HCEC 1CT (cell line): ENCODE measurements around the gene EPN2.
"Not testable (repeated sequence)": the region's sequence is repeated elsewhere in the genome, so short reads cannot be mapped to it uniquely, and the experiment has no call there.

ENCODE experiments used
- DNase-seq: peaks from one replicate; pipeline ENCODE4 v3.0.0-alpha.2; 2017

Gene EPN2

GRCh38 chr17:19346351-19347255 lies 109.4 kb downstream of the EPN2 start:
- DNase-seq = peak; percentile 68

DNA sequence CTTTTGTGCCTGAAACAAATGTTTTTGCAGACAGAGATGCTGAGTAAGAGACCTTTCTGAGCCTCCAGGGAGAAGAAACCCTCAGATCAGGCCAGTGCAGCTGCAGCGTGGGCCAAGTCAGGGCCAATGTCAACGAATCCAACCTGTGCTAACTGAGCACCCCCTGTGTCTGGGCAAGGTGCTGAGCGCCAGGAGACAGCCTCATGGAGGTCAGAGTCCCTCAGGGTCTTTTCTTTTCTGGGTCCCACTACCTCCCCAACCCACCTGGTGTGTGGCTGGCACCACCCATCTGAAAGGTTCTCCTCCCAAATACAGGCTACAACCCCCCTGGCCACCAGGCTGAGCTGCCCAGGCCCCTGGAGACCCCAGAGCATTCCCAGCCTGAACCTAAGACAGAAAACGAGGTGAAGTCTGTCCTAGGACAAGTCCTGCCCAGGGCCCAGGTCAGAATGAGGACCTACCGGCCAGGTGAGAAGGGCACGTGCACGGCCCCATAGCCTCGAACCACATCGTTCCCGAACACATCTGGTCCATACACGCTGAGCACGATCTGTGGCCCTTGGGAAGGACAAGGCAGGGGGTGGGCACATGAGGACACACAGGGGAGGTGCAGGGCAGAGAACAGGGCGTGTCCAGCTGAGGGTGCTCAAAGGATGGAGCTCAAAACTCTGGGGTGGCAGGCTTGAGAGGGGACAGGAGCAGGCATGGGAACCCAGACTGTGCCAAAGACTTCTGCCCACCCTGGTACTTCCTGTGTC lies 110.3 kb downstream of the EPN2 start:
- DNase-seq = no peak

GRCh38 chr17:19348081-19348650 lies 111.0 kb downstream of the EPN2 start:
- DNase-seq = no peak

DNA sequence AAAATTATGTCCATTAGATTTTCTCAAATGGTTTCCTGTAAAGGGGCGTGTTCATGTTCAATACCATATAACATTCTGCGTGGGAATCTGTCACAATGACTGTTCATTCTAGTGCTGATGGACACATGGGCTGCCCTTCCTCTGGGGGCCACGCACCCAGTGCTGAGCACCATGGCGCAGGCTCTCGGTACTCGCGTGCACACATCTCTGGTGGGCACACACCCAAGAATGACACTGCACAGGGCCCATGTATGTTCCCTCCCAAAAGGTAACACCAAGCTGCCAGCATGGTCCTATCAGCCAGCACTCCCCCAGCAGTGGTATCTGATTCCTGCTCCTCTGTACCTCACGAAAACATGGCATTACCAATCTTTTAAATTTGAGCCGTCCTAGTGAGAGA lies 111.6 kb downstream of the EPN2 start:
- no peak for DNase-seq

GRCh38 chr17:19353401-19353800 lies 116.2 kb downstream of the EPN2 start:
- DNase-seq = not testable (repeated sequence)

- no peak for DNase-seq
These were observed 117.6 kb downstream of the EPN2 start for GRCh38 chr17:19354748-19355147.

- DNase-seq = no peak
These were observed 120.2 kb downstream of the EPN2 start for GRCh38 chr17:19357351-19357750.

GRCh38 chr17:19357761-19358160 lies 120.6 kb downstream of the EPN2 start:
- DNase-seq = no peak

GRCh38 chr17:19359151-19359550 lies 122.0 kb downstream of the EPN2 start:
- no peak for DNase-seq

GRCh38 chr17:19359856-19360255 lies 122.7 kb downstream of the EPN2 start:
- no peak for DNase-seq

- no peak for DNase-seq
These were observed 123.6 kb downstream of the EPN2 start for GRCh38 chr17:19360772-19361171.

- no peak for DNase-seq
These were observed 124.2 kb downstream of the EPN2 start for GRCh38 chr17:19361326-19361725.

DNA sequence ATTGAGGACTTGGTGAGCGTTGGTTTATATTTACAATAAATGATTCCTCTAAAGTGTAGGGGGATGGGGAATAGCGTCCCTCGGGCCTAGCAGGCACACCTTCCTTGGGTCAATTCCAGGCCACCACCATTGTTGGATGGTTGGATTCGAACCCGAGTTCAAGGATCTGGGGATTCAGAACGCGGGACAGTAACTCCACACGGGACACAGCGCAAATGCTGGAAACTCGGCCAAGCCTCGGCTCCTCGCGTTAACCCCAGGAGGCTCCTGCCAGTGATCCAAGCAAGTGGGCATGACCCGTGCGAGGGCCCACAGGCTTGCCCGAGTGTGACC lies 124.7 kb downstream of the EPN2 start:
- no peak for DNase-seq

GRCh38 chr17:19362277-19363113 lies 125.3 kb downstream of the EPN2 start, which contains the start of gene B9D1:
B9D1 (minus strand) TSS chr17:19362723; CDS start chr17:19362569, 154 bp downstream.
- DNase-seq = peak; percentile 89

- DNase-seq = no peak
These were observed 125.9 kb downstream of the EPN2 start for GRCh38 chr17:19363114-19363438.

GRCh38 chr17:19363460-19364035 lies 126.4 kb downstream of the EPN2 start:
- no peak for DNase-seq

DNA sequence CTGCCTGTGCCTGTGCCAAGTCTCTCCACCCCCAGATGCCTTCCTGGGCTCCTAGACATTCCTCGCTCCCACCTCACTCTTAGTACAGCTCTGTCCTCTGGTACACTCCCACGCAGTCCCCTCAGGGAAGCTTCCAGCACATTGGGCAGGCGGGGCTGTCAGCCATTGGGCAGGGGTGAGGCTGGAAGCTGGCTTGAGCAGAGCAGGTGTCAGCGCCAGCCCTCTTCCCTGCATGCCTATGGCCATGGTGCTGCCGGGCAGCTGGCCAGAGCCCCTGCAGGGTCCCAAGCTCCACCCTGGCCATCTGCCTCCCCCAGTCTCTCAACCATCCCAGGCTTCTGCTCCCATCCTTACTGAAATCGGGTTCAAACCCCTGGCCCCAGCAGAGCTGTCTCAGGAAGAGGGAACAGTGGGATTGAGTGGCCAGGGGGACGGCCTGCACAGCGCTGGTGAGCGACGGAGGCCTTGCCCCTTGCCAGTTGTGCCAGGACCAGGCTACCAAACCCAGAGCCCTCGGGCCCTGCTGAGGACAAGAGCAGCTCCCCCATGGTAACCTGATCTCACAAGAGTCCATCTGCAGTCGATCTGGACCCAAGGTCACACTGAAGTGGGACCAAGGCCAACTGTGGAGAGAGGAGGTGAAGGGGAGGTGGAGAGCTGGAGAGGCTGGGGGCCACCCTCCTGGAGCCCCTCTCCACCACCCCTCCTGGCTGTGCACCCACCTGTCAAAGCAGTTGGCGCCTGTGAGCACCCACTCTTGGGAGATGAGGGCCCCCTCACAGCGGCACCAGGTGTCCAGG lies 127.7 kb downstream of the EPN2 start:
- DNase-seq = no peak

DNA sequence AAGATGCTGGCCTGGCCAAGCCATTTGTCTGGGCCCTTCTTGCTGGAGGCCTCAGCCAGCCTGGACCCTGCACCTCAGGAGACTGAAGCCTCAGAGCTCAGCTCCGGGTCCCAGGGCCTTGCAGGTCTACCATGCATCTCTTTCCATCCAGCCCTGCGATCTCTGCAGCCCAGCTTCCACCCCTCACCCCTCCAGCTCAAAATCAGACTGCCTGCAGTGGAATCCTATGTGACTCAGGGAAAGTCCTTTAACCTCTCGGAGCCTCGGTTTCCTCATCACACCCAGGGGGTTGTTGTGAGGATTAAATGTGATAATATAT lies 128.3 kb downstream of the EPN2 start:
- no peak for DNase-seq

DNA sequence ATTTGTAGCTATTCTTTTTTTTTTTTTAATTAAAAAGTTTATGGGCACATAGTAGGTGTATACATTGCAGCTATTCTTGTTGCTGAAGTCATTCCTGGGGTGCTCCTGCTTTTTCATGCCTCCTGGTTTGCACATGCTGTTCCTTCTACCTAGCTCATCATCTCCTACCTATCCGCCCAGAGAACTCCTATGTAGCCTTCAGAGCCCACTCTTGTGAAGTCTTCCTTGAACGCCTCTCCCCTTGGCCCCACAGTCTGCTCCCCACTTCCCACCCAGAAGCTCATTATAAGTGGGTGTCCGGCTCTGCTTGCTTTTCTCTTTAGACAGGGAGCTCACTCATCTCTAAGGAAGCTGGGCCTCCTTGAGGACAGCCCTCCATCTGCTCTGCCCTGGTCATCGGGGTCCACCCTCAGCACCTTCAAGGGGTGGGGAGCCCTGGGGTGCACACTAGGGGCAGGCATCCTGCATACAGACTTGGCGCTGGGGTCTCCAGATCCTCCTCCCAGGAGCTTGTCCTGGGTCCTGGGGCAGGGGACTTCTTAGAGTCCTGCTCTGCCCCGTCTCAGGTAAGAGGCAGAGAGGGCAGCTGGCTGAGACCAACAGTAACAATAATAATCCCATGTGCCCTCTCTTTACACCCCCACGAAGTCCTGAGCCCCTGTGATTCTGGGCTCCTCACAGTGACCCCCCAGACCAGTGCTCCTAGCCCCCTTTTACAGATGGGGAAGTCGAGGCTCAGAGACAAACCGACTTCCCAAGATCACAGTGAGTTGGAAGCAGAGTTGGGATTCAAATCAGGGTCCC lies 128.9 kb downstream of the EPN2 start:
- no peak for DNase-seq

DNA sequence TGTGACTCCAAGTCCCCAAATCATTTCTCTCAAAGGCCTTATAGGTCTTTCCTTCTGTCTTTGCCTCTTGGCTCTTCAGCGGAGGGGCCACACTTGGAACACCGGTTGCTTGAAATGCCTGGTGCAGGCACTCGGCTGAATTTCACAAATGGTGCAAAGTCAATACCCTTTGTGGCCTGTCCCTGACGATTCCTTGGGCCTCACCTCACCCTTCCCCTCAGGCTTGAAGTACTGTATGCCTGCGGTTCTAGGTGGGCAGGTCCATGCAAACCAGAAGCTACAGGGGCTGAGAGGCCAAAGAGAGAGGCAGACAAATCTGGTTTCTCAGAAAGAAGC lies 129.4 kb downstream of the EPN2 start:
- no peak for DNase-seq

DNA sequence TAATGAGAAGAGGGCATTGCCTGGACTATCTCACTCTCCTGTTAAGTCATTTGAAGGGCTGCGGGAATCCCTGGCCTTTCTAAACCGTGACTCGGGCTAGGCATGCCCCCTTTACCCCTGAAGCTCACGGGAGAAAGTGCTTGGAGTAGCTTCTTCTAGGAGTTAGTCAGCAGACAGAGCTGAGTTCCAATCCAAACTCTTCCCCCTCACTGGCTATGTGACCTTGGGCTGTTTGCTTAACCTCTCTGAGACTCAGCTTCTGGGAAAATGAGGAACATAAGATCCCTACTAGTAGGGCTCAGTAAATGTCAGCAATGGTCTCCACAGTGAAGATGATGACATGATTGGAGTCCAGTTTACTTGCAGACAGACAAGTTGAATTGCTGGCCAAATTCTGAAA lies 131.1 kb downstream of the EPN2 start:
- DNase-seq = no peak
